ENCODE data around the gene PAM16. TPM values are rescaled to one million over a fixed set of nuclear protein-coding genes. Genes with fewer than 3 reads are reported as not detected.

The PAM16 gene
- total RNA-seq, 1 donor: 5.4 TPM

GRCh38 chr16:4328046-4328781, 22.9 kb downstream of the PAM16 start:
- H3K4me3 ChIP-seq (ENCODE audit: low read length): peak overlapping the region; percentile 16
- no peaks in the 10 kb centered on the region for H3K27me3 ChIP-seq (ENCODE audit: insufficient read depth, low read length)
- H3K9me3 ChIP-seq (ENCODE audit: low read depth, low read length): no peaks in the 10 kb centered on the region
- peaks cover 15% of the 10 kb centered on the region for H3K4me1 ChIP-seq (ENCODE audit: insufficient read depth, low read length)

- Histone ChIP-seq H3K4me1 (ENCODE audit: insufficient read depth, low read length) (peaks cover 15% of the 10 kb centered on the region), H3K9me3 (ENCODE audit: low read depth, low read length) (no peaks in the 10 kb centered on the region), H3K27me3 (ENCODE audit: insufficient read depth, low read length) (no peaks in the 10 kb centered on the region), H3K4me3 (ENCODE audit: low read length) (peak overlapping the region; percentile 16)
These were observed 23.6 kb downstream of the PAM16 start for GRCh38 chr16:4327386-4328045.

- no peak overlapping the region for H3K4me3 ChIP-seq (ENCODE audit: low read length)
- H3K27me3 ChIP-seq (ENCODE audit: insufficient read depth, low read length): no peaks in the 10 kb centered on the region
- peaks cover 15% of the 10 kb centered on the region for H3K4me1 ChIP-seq (ENCODE audit: insufficient read depth, low read length)
- no peaks in the 10 kb centered on the region for H3K9me3 ChIP-seq (ENCODE audit: low read depth, low read length)
These were observed 25.8 kb downstream of the PAM16 start for GRCh38 chr16:4325253-4325758.

GRCh38 chr16:4324492-4325252, 26.4 kb downstream of the PAM16 start:
- Histone ChIP-seq H3K4me1 (ENCODE audit: insufficient read depth, low read length) (peaks cover 16% of the 10 kb centered on the region), H3K4me3 (ENCODE audit: low read length) (no peak overlapping the region), H3K27me3 (ENCODE audit: insufficient read depth, low read length) (no peaks in the 10 kb centered on the region), H3K9me3 (ENCODE audit: low read depth, low read length) (no peaks in the 10 kb centered on the region)

- Histone ChIP-seq H3K9me3 (ENCODE audit: low read depth, low read length) (no peaks in the 10 kb centered on the region), H3K4me3 (ENCODE audit: low read length) (no peak overlapping the region), H3K27me3 (ENCODE audit: insufficient read depth, low read length) (no peaks in the 10 kb centered on the region), H3K4me1 (ENCODE audit: insufficient read depth, low read length) (peaks cover 23% of the 10 kb centered on the region)
These were observed 27.2 kb downstream of the PAM16 start for GRCh38 chr16:4323845-4324488.

GRCh38 chr16:4323071-4323844, 27.9 kb downstream of the PAM16 start:
- H3K27me3 ChIP-seq (ENCODE audit: insufficient read depth, low read length): no peaks in the 10 kb centered on the region
- H3K9me3 ChIP-seq (ENCODE audit: low read depth, low read length): no peaks in the 10 kb centered on the region
- H3K4me3 ChIP-seq (ENCODE audit: low read length): no peak overlapping the region
- peaks cover 19% of the 10 kb centered on the region for H3K4me1 ChIP-seq (ENCODE audit: insufficient read depth, low read length)

GRCh38 chr16:4322121-4323052, 28.7 kb downstream of the PAM16 start:
- Histone ChIP-seq H3K4me1 (ENCODE audit: insufficient read depth, low read length) (peaks cover 13% of the 10 kb centered on the region), H3K27me3 (ENCODE audit: insufficient read depth, low read length) (no peaks in the 10 kb centered on the region), H3K4me3 (ENCODE audit: low read length) (no peak overlapping the region), H3K9me3 (ENCODE audit: low read depth, low read length) (no peaks in the 10 kb centered on the region)

GRCh38 chr16:4321286-4322120, 29.6 kb downstream of the PAM16 start:
- Histone ChIP-seq H3K4me1 (ENCODE audit: insufficient read depth, low read length) (peaks cover 17% of the 10 kb centered on the region), H3K4me3 (ENCODE audit: low read length) (no peak overlapping the region), H3K27me3 (ENCODE audit: insufficient read depth, low read length) (peaks cover 7% of the 10 kb centered on the region), H3K9me3 (ENCODE audit: low read depth, low read length) (no peaks in the 10 kb centered on the region)

GRCh38 chr16:4320571-4321137, 30.5 kb downstream of the PAM16 start:
- Histone ChIP-seq H3K9me3 (ENCODE audit: low read depth, low read length) (no peaks in the 10 kb centered on the region), H3K27me3 (ENCODE audit: insufficient read depth, low read length) (peaks cover 8% of the 10 kb centered on the region), H3K4me1 (ENCODE audit: insufficient read depth, low read length) (peaks cover 18% of the 10 kb centered on the region), H3K4me3 (ENCODE audit: low read length) (no peak overlapping the region)

GRCh38 chr16:4319454-4320421, 31.4 kb downstream of the PAM16 start:
- Histone ChIP-seq H3K4me3 (ENCODE audit: low read length) (no peak overlapping the region), H3K27me3 (ENCODE audit: insufficient read depth, low read length) (peaks cover 12% of the 10 kb centered on the region), H3K4me1 (ENCODE audit: insufficient read depth, low read length) (peaks cover 20% of the 10 kb centered on the region), H3K9me3 (ENCODE audit: low read depth, low read length) (no peaks in the 10 kb centered on the region)

- Histone ChIP-seq H3K4me3 (ENCODE audit: low read length) (no peak overlapping the region), H3K27me3 (ENCODE audit: insufficient read depth, low read length) (peaks cover 20% of the 10 kb centered on the region)
These were observed 32.2 kb downstream of the PAM16 start for GRCh38 chr16:4318967-4319366.

More at GRCh38 chr16:4318967-4319366, 32.2 kb downstream of the PAM16 start:
- Histone ChIP-seq H3K9me3 (ENCODE audit: low read depth, low read length) (no peaks in the 10 kb centered on the region), H3K4me1 (ENCODE audit: insufficient read depth, low read length) (peaks cover 23% of the 10 kb centered on the region)
